SK-N-SH (cell line): ENCODE measurements around the gene ENTPD8.

ENCODE experiments used
- SIN3A ChIP-seq: IDR thresholded peaks from 2 replicates; pipeline ENCODE4 v1.6.1; 2012; ENCODE audit warnings: low read depth, mild to moderate bottlenecking, low read length, moderate library complexity, borderline replicate concordance
- TF ChIP-seq, protein P1 (sequence below): fragments of 200-600 bp; sonication (generic); IDR thresholded peaks from 2 replicates; pipeline ENCODE4 v1.6.1; 2017; ENCODE audit warnings: antibody characterized with exemption, mild to moderate bottlenecking, moderate library complexity
- TF ChIP-seq, protein P2 (sequence below): IDR thresholded peaks from 2 replicates; pipeline ENCODE4 v1.4.0; 2012; ENCODE audit warnings: low read depth

DNA sequence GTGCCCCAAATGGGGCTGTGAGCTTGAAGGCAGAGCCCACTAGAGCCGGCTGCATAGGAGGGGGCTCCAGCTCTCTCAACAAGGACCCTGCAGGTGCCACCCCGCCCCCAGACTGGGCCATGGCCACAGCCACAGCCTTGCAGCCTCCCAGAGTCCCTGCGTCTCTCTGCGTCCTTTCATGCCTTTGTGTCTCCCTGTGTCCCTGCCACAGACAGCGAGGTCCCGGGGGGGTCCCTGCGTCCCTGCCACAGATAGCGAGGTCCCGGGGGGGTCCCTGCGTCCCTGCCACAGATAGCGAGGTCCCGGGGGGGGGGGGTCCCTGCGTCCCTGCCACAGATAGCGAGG, 11.6 kb downstream of the ENTPD8 start:
- TF ChIP-seq SIN3A, result no peak
- TF ChIP-seq, protein P1, sequence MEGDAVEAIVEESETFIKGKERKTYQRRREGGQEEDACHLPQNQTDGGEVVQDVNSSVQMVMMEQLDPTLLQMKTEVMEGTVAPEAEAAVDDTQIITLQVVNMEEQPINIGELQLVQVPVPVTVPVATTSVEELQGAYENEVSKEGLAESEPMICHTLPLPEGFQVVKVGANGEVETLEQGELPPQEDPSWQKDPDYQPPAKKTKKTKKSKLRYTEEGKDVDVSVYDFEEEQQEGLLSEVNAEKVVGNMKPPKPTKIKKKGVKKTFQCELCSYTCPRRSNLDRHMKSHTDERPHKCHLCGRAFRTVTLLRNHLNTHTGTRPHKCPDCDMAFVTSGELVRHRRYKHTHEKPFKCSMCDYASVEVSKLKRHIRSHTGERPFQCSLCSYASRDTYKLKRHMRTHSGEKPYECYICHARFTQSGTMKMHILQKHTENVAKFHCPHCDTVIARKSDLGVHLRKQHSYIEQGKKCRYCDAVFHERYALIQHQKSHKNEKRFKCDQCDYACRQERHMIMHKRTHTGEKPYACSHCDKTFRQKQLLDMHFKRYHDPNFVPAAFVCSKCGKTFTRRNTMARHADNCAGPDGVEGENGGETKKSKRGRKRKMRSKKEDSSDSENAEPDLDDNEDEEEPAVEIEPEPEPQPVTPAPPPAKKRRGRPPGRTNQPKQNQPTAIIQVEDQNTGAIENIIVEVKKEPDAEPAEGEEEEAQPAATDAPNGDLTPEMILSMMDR, result no peak
- TF ChIP-seq, protein P2, sequence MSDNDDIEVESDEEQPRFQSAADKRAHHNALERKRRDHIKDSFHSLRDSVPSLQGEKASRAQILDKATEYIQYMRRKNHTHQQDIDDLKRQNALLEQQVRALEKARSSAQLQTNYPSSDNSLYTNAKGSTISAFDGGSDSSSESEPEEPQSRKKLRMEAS, result no peak
